Astrocyte (in vitro differentiated cells and primary cell): ENCODE results near the gene VPS72. TPM values are rescaled to one million over a fixed set of nuclear protein-coding genes. Genes with fewer than 3 reads are reported as not detected.

Source experiments
- DNase-seq: peaks from one replicate; pipeline ENCODE4 v3.0.0-alpha.2; 2010; ENCODE audit warnings: low read depth
- FAIRE-seq: peaks from 2 replicates; lab custom pipeline; 2011; peaks lifted over from hg19 to GRCh38; lab: Jason Lieb, UNC
- H2AFZ ChIP-seq: 2 replicates; pipeline ENCODE4 v1.6.0; 2012; ENCODE audit warnings: low read depth, low read length, inconsistent platforms
- H3K27ac ChIP-seq: 2 replicates; pipeline ENCODE4 v1.5.1; 2011; ENCODE audit warnings: low read depth, low read length, inconsistent platforms
- H3K27me3 ChIP-seq: 2 replicates; pipeline ENCODE4 v1.6.0; 2011; ENCODE audit warnings: low read length, inconsistent platforms; ENCODE audit not compliant: insufficient read depth
- H3K36me3 ChIP-seq: 2 replicates; pipeline ENCODE4 v1.5.1; 2011; ENCODE audit warnings: low read length, inconsistent platforms; ENCODE audit not compliant: insufficient read depth
- H3K4me1 ChIP-seq: 2 replicates; pipeline ENCODE4 v1.5.1; 2011; ENCODE audit warnings: low read length, inconsistent platforms; ENCODE audit not compliant: insufficient read depth
- H3K4me2 ChIP-seq: 2 replicates; pipeline ENCODE4 v1.6.0; 2012; ENCODE audit warnings: low read length, inconsistent platforms
- H3K4me3 ChIP-seq: 2 replicates; pipeline ENCODE4 v1.5.1; 2011; ENCODE audit warnings: low read depth, mild to moderate bottlenecking, low read length, inconsistent platforms; ENCODE audit not compliant: insufficient read depth
- H3K79me2 ChIP-seq: 2 replicates; pipeline ENCODE4 v1.6.0; 2012; ENCODE audit warnings: mild to moderate bottlenecking, low read length, inconsistent platforms; ENCODE audit not compliant: insufficient read depth
- H3K9ac ChIP-seq: 2 replicates; pipeline ENCODE4 v1.6.0; 2012; ENCODE audit warnings: mild to moderate bottlenecking, low read length, inconsistent platforms
- H3K9me3 ChIP-seq: 2 replicates; pipeline ENCODE4 v1.5.1; 2012; ENCODE audit warnings: low read depth, mild to moderate bottlenecking, low read length, inconsistent platforms; ENCODE audit not compliant: insufficient read depth
- H4K20me1 ChIP-seq: 2 replicates; pipeline ENCODE4 v1.6.0; 2012; ENCODE audit warnings: low read length, inconsistent platforms; ENCODE audit not compliant: insufficient read depth
- H3K27ac Mint-ChIP-seq: one replicate; pipeline ENCODE4 v1.8.0; 2021; ENCODE audit warnings: mild to moderate bottlenecking, mixed read lengths; ENCODE audit not compliant: unreplicated experiment
- H3K27me3 Mint-ChIP-seq: one replicate; pipeline ENCODE4 v1.8.0; 2021; ENCODE audit warnings: low read depth, mixed read lengths; ENCODE audit not compliant: unreplicated experiment
- H3K36me3 Mint-ChIP-seq: one replicate; pipeline ENCODE4 v1.8.0; 2021; ENCODE audit warnings: low read depth, mixed read lengths; ENCODE audit not compliant: unreplicated experiment
- H3K4me1 Mint-ChIP-seq: one replicate; pipeline ENCODE4 v1.8.0; 2021; ENCODE audit warnings: low read depth, mixed read lengths; ENCODE audit not compliant: unreplicated experiment
- H3K4me3 Mint-ChIP-seq: one replicate; pipeline ENCODE4 v1.8.0; 2021; ENCODE audit warnings: mild to moderate bottlenecking, moderate library complexity, mixed read lengths; ENCODE audit not compliant: unreplicated experiment
- H3K9me3 Mint-ChIP-seq: one replicate; pipeline ENCODE4 v1.8.0; 2021; ENCODE audit warnings: mild to moderate bottlenecking, mixed read lengths; ENCODE audit not compliant: unreplicated experiment
- EZH2 ChIP-seq: IDR thresholded peaks from 2 replicates; pipeline ENCODE4 v1.6.1; 2012; ENCODE audit warnings: mild to moderate bottlenecking, low read length, inconsistent platforms; ENCODE audit not compliant: insufficient read depth
- total RNA-seq: library from RNA; stranded (reverse); gene quantifications from 2 replicates; pipeline ENCODE4 v1.2.1, GENCODE V29; 2021
- TF ChIP-seq, protein P1 (sequence below): IDR thresholded peaks from 2 replicates; pipeline ENCODE4 v1.5.1; 2011; ENCODE audit warnings: low read depth, mild to moderate bottlenecking, inconsistent platforms, low read length, moderate library complexity; ENCODE audit not compliant: insufficient read depth

Gene VPS72
- total RNA-seq, 1 donor from 2014 or later, result 59.0 TPM

DNA sequence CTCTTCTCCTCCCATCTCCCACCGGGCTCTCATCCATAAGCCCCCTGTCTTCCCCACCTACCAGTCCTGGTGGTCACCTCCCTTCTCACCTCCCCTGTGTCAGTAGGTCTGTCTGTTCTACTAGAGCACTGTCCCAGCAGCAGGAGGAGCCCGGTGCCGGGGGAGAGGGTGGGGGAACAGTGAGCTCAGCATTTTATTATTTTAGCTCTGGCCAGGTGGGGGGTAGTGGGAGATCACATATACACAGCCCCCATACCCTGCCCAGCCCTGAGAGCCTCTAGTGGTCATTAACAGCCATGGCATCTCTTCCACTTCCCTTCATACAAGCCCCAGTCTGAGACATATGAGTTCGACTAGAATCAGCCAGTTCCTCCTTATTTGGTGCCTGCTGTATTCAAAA is 14.1 kb downstream of the VPS72 start, which contains the start of gene TMOD4:
TSS of gene TMOD4 (minus strand) at position 119 of the 400 bp plus-strand sequence. CDS start 1,106 bp downstream, outside the sequence.
- Mint-ChIP-seq H3K4me1 (no peaks in the 10 kb centered on the region), H3K27me3 (no peaks in the 10 kb centered on the region), H3K36me3 (peaks cover 33% of the 10 kb centered on the region), H3K27ac (no peak within 1 kb of the TSS), H3K4me3 (no peak within 1 kb of the TSS), H3K9me3 (no peaks in the 10 kb centered on the region)
- H3K36me3 ChIP-seq, result peaks cover 17% of the 10 kb centered on the region
- H3K4me2 ChIP-seq, result no peak within 1 kb of the TSS
- no peak within 1 kb of the TSS for H3K4me3 ChIP-seq
- FAIRE-seq (no peak), DNase-seq (no peak)
- H3K27ac ChIP-seq, result no peak within 1 kb of the TSS
- H3K9me3 ChIP-seq, result no peaks in the 10 kb centered on the region
- no peaks in the 10 kb centered on the region for H3K27me3 ChIP-seq
- H2AFZ ChIP-seq, result no peak within 1 kb of the TSS
- no peak within 1 kb of the TSS for H3K9ac ChIP-seq
- H3K79me2 ChIP-seq, result no peaks in the 10 kb centered on the region
- H3K4me1 ChIP-seq, result no peaks in the 10 kb centered on the region
- no peaks in the 10 kb centered on the region for H4K20me1 ChIP-seq
- TF ChIP-seq, protein P1, sequence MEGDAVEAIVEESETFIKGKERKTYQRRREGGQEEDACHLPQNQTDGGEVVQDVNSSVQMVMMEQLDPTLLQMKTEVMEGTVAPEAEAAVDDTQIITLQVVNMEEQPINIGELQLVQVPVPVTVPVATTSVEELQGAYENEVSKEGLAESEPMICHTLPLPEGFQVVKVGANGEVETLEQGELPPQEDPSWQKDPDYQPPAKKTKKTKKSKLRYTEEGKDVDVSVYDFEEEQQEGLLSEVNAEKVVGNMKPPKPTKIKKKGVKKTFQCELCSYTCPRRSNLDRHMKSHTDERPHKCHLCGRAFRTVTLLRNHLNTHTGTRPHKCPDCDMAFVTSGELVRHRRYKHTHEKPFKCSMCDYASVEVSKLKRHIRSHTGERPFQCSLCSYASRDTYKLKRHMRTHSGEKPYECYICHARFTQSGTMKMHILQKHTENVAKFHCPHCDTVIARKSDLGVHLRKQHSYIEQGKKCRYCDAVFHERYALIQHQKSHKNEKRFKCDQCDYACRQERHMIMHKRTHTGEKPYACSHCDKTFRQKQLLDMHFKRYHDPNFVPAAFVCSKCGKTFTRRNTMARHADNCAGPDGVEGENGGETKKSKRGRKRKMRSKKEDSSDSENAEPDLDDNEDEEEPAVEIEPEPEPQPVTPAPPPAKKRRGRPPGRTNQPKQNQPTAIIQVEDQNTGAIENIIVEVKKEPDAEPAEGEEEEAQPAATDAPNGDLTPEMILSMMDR, result peak; percentile 52
- TF ChIP-seq EZH2, result no peak

DNA sequence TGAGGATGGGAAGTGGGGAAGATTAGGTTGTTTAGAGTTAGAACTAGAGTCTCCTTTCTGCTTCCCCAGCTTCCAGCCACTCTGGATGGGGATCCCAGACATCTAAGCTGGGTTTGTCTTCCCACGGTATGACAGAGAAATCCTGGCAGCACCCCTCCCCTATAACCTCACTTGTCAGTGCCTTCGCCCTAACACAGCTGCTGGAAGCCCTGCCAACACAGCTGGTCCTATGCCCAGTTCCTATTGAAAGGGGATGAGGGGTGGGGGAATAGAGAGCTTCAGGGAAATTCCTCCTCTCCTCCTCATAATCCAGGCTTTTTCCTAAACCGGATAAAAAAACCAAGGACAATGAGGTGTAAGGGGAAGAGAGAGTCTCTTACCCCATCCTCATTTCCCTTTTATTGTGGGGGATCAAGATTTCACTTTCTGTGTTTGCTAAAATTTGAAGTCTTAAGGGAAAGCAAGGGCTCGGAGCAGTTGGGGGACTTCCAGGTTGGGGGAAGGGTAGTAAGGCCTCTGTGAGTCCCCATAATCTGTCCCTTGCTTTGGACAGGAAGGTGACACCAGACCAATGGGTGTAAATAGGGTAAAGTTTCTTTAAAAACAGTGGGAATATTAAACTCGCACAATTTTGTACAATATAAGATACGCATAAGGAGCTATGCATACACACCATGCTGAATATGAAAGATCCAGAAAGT is 14.8 kb downstream of the VPS72 start:
- Histone ChIP-seq H3K9me3 (no peaks in the 10 kb centered on the region), H3K4me3 (no peak overlapping the region), H3K4me1 (no peaks in the 10 kb centered on the region), H3K27me3 (no peaks in the 10 kb centered on the region), H3K27ac (no peak overlapping the region), H3K9ac (no peak overlapping the region), H3K36me3 (peaks cover 14% of the 10 kb centered on the region), H4K20me1 (no peaks in the 10 kb centered on the region), H3K79me2 (no peaks in the 10 kb centered on the region), H3K4me2 (no peak overlapping the region), H2AFZ (no peak overlapping the region)
- H3K4me3 Mint-ChIP-seq, result no peak overlapping the region
- DNase-seq (no peak), FAIRE-seq (no peak)
- no peaks in the 10 kb centered on the region for H3K27me3 Mint-ChIP-seq
- no peaks in the 10 kb centered on the region for H3K4me1 Mint-ChIP-seq
- no peak overlapping the region for H3K27ac Mint-ChIP-seq
- peaks cover 27% of the 10 kb centered on the region for H3K36me3 Mint-ChIP-seq
- no peaks in the 10 kb centered on the region for H3K9me3 Mint-ChIP-seq
- TF ChIP-seq, protein P1, result no peak
- no peak for TF ChIP-seq EZH2

DNA sequence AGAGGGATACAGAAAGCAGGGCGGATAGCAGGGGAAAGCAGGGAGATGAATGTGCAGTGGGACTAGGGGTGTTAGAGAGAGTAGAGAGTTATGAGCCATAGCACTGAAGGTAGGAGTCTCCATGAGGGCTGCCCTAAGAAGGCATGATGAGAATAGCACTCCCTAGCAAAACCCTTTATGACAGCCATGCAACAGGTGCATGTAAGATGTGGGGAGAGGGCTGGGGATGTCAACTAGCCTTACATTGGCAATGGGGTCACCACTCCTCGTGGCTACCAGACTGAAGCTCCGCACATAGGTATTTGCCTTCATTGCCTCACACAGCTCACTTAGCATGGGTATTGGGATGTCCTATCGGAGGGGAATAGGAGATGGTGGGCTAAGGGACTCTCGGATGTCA is 18.8 kb downstream of the VPS72 start:
- DNase-seq, result no peak
- TF ChIP-seq, protein P1, result no peak
- no peak for TF ChIP-seq EZH2
- Histone ChIP-seq H3K9me3 (no peaks in the 10 kb centered on the region), H3K27me3 (no peaks in the 10 kb centered on the region), H3K4me1 (peaks cover 7% of the 10 kb centered on the region), H3K4me2 (no peak overlapping the region), H3K9ac (no peak overlapping the region), H3K36me3 (peaks cover 7% of the 10 kb centered on the region), H4K20me1 (peaks cover 6% of the 10 kb centered on the region), H3K27ac (no peak overlapping the region), H3K79me2 (peaks cover 20% of the 10 kb centered on the region), H3K4me3 (no peak overlapping the region), H2AFZ (no peak overlapping the region)
- peak overlapping the region; percentile 2 for H3K4me3 Mint-ChIP-seq
- H3K36me3 Mint-ChIP-seq, result peaks cover 23% of the 10 kb centered on the region
- H3K27me3 Mint-ChIP-seq, result no peaks in the 10 kb centered on the region
- no peak for FAIRE-seq
- H3K4me1 Mint-ChIP-seq, result peaks cover 6% of the 10 kb centered on the region
- H3K27ac Mint-ChIP-seq, result peak overlapping the region; percentile 22
- H3K9me3 Mint-ChIP-seq, result no peaks in the 10 kb centered on the region
